Glomerular endothelial cell (primary cell): Measurements from ENCODE around the gene ROBO4. TPM values are rescaled to one million over a fixed set of nuclear protein-coding genes. Genes with fewer than 3 reads are reported as not detected.
A peak's percentile ranks its signal among the peaks of the same experiment; 100 is the strongest.

Experiments used
- DNase-seq: peaks from one replicate; pipeline ENCODE4 v3.0.0-alpha.2; 2011; ENCODE audit warnings: low read depth, low spot score; ENCODE audit errors: extremely low read depth
- total RNA-seq: library from RNA; depleted of rRNA; stranded (reverse); fragments of >200 nt; gene quantifications from 2 replicates; pipeline ENCODE4 v1.2.3, GENCODE V29; 2015

The ROBO4 gene
- total RNA-seq, 1 donor from 2014 or later: 785 TPM

DNA sequence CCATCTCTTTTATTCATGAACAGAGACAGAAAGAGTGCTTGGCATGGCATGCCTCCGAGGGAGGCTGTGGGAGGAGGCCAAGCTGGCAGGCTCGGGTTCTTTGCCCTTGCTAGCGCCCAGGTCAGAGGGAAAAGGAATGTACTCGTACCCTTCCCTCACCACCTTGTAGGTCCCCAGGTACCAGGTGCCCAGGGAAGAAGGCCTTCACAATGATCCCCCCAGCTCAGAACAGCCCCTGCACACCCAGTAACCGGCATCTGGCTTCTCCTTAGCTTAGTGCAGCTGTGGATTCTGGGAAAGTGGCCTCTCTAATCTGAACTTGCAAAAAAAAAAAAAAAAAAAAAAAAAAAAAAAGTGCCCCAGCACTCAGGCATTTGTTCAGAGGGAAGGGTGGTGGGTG is 22.7 kb upstream of the ROBO4 start:
- no peak for DNase-seq

- DNase-seq: no peak
These were observed 22.2 kb upstream of the ROBO4 start for GRCh38 chr11:124919898-124920297.

GRCh38 chr11:124918950-124919349 is 21.3 kb upstream of the ROBO4 start, which contains the start of gene HEPN1:
HEPN1 (plus strand) TSS chr11:124919250.
- DNase-seq: no peak

- DNase-seq: no peak
These were observed 19.5 kb upstream of the ROBO4 start for GRCh38 chr11:124917115-124917637.

GRCh38 chr11:124916370-124916710 is 18.7 kb upstream of the ROBO4 start:
- DNase-seq: no peak

DNA sequence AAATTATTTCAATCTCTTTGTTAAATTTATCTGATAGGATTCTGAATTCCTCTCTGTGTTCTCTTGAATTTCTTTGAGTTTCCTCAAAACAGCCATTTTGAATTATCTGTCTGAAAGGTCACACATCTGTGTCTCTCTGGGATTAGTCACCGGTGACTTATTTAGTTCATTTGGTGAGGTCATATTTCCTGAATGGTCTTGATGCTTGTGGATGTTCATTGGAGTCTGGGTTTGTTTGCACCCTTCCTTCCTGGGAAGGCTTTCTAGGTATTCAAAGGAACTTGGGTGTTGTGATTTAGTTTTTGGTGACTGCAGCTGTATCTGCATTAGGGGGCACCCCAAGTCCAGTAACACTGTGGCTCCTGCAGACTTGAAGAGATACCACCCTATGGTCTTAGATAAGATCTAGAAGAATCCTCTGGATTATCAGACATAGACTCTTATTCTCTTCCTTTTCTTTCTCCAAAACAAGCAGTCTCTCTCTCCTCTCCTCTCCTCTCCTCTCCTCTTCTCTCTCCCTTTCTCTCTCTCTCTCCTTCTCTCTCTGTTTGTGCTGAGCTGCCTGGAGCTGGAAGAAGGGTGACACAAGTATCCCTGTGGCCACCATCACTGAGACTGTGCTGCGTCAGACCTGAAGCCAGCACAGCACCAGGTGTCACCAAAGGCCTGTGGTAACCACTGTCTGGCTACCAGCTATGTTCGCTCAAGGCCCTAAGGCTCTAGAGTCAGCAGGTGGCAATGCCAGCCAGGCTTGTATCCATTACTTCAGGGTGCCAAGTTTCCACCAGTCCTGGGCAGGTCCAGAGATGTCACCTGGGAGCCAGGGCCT is 18.1 kb upstream of the ROBO4 start:
- no peak for DNase-seq

DNA sequence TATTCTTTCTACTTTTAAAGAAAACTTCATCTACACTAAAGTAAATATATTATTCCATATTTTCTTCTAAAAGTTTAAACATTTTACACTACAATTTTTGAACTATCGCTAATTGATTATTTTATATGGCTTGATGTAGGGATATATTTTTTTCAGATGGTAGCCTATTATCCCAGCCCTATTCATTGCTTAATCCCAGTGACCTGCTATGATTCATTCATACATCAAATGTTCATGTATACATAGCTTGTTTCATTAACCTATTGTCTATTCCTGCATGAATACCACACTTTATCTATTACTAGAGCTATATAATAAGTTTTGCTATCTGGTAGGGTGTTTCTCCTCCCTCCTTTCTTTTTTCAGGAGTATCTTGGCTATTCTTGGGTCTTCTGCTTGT is 5.0 kb upstream of the ROBO4 start:
- no peak for DNase-seq

GRCh38 chr11:124900464-124900863 is 2.8 kb upstream of the ROBO4 start:
- DNase-seq: no peak

DNA sequence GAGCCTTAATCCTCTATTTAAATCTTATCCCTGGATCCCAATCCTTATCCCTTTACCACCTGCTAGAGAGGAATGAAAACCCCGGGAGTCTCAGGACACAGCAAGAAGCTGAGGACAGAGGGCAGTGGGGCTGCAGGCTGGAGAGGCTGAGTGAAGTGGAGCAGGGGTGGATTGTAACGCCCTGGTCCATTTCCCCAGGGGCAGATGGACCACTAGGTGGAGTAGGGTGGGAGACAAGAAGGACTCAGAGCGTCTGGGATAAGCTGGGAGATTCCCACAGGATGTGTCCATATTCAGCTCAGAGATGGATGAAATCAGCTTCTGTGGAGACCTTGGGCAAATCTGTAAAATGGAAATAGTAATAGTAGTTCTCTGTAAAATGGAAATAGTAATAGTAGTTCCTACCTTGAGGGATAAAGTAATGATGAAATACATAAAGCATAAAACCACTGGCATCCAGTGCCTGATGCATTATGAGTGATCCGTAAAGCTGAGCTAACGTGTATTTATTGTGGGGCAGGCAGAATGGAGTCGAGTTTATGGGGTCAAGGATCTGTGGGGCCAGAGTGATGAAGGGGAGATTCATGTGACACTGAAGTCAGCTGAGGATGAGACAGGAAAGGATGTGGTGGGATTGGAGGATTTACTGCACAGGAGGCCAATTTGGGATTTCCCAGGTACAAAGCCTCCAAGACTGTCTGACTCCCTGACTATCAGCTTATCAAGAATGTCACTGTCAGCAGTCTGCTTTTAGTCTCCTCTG is 1.9 kb upstream of the ROBO4 start:
- DNase-seq: no peak

- DNase-seq: peak; percentile 78
These were observed 1.0 kb upstream of the ROBO4 start for GRCh38 chr11:124898711-124899110.

DNA sequence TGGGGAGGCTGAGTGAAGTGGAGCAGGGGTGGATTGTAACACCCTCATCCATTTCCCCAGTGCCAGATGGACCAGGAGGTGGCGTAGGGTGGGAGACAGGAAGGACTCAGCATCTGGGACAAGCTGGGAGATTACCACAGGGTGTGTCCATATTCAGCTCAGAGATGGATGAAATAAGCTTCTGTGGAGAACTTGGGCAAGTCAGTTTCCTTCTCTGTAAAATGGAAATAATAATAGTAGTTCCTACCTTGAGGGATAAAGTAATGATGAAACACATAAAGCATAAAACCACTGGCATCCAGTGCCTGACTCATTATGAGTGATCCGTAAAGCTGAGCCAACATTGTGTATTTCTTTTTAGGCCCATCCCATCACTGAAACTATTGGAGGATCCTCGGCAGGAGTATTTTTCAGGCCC is 607 bp upstream of the ROBO4 start:
- DNase-seq: no peak

GRCh38 chr11:124896821-124897391 is 759 bp downstream of the ROBO4 start:
- DNase-seq: no peak

- DNase-seq: no peak
These were observed 1.5 kb downstream of the ROBO4 start for GRCh38 chr11:124896071-124896750.

DNA sequence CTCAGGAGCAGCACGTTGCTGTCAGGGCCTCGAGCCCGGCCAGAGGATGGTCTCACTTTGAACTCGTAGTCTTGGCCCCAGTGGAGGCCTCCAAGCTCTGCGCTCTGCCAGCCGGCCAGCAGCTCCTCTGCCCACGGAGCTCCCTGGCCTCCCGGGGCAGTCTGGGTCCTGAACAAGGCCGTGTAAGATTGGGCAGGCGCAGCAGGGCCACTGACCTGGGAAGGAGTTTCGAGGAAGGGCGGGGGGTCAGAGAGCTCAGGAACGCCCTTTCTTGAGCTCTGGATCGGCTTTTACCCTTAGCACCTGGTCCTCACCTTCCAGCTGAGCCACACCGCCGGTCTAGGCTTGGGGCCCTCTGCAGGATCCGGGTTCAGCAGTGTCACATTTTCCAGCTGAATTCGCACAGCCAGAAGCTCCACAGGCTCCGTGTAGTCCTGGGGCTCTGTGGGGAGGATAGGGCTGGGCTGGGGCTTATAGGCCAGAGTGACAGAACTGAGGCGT is 2.1 kb downstream of the ROBO4 start:
- DNase-seq: no peak

DNA sequence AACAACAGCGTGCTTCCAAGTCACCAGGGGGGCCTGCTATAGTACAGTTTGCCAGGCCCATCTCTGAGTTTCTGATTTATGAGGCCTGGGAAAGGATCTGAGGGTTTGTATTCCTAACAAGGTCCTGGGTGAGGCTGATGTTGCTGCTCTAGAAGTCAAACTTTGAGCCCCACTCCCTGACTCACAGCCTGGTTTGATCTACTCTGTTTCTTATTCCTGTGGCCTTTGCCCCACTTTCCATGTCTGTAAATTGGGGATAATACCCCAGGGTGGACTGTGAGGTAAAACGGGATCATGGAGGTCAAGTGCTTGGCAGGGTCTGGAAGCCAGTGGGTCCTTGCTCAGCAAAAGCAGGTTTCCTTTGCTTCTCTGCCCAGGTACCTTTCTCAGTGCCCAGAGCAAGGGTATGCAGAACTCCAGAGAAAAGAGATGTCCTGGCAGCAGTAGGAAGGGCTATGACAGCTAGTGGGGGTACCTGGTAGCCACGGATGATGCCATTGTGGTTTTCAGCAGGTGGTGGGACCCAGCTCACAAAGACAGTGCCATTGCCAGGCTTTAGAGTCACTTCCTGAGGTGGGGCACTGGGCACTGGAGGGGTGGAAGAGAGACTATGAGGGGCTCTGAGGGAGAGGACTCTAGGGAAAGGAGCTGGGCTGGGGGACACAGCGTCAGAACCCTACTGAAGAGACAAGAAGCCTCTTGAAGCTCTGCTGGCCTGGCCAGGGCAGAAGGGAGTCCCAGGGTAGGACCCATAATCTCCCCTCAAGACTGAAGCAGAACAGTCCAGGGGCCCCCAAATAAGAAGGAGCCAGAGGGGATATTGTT is 2.8 kb downstream of the ROBO4 start:
- DNase-seq: no peak

DNA sequence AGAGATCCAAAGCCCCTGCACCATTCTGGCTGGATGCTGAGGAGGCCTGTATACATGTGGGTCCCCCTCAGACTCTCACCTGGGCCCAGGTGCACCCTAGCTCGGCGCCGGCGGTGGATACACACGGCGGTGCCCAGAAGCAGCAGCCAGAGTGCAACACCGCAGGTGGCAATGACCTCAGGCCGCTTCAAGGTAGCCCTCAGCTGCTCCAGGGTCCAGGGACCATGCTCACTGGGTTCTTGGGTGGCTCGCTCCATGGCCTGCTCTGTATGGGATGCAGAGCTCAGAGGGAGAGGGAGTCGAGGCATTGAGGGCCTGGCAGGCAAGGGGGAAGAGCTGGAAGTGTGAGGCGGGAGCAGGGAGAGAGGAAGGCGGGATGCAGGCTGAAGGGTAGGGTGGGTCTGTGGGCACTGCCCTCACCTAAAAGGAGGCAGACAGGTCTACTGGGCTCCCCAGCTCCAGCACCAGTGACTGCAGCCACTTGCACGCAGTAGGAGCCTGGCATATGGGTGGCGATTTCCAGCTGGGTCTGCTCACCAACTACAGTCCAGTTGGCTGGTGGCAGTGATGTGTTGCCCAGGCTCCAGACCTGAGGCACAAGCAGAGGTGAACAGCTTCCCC is 3.8 kb downstream of the ROBO4 start:
- DNase-seq: no peak

DNA sequence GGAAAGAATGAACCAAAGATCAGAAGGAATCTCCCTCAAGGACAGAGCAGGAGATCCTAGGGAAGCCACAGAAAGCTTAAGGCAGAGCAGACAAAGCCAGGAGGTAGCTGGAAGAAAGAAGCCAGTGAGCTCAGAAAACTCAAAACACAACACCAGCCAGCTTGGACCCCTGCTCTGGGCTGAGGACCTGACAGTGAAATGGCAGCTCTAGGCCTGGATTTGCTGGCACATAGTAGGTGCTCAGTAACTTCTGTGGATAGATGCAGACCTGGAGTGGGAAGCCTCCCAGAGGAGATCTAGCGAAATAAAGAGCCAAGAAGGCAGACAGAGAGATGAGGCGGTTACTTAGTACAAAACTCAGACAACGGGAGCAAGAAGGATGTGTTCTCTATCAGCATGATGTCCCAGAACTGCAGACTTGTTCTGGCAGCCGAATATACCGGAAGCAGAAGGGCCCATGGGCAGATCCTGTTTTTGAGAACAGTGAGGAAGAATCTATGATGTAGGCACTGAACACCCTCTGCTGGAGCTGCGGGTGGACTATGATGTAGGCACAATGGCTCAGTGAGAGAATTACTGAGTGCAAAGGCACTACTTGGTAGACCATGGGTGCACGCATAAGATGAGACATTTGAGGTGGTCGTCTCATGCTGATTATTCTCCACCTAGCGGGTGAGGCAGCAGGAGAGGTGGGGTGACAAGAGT is 4.8 kb downstream of the ROBO4 start:
- no peak for DNase-seq

DNA sequence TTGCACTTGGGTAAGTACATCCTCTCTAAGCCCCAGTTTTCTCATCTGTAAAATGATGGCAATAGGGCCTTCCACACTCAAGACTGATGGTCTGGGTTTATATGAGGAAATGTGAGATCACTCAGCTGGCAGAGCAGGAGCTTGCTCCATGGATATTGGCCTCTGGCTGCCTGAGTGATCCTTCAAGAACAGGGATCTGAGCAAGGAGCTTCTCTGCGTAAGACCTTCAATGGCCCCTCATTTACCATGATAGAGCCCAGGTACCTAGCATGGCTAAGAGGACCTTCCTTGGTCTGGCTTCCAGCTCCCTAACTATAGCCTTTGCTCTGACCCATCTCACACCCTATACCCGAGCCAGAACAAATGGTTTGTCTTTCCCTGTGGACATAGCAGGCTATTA is 5.5 kb downstream of the ROBO4 start:
- no peak for DNase-seq

DNA sequence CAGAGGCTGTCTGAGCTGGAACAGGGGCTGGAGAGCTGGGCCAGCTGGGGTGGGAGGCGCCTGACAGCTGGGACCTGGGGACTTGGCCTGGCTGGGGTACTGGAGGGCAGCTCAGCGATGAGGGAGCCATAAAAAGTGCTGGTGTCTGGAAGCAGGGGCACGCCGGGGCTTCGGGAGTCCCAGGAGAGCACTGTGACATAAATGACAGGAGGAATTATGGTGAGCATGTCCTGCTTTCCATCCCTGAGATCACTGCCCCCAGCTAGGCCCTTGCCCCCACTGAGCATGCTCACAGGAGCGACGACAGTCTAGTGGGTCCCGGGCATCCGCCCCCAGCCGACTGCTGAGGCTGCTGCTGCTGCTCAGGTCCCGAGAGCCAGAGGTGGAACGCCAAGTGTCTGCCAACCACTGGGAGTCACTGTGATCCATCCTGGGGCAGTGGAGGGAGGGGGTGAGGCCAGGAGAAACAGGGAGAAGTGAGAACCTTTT is 6.2 kb downstream of the ROBO4 start:
- DNase-seq: no peak
